Breast epithelium (tissue), 4 donors: ENCODE measurements around the gene CATSPER3. TPM values are rescaled to one million over a fixed set of nuclear protein-coding genes. Genes with fewer than 3 reads are reported as not detected.
"Not testable (repeated sequence)": the region's sequence is repeated elsewhere in the genome, so short reads cannot be mapped to it uniquely, and the experiment has no call there.

Experiments
- DNase-seq, 2 donors: peaks; one replicate each; pipeline ENCODE4 v3.0.0-alpha.2; 2019; ENCODE audit warnings: low spot score in 2 of 2
- H3K27ac ChIP-seq, 2 donors: fragments of 200-600 bp; sonication (generic) in 1 of 2; one replicate each; pipeline ENCODE4 v1.5.1; 2016 to 2019; ENCODE audit warnings: mild to moderate bottlenecking in 1 of 2
- H3K27me3 ChIP-seq, 2 donors: fragments of 200-600 bp; sonication (generic) in 1 of 2; one replicate each; pipeline versions ENCODE4 v1.5.1 to v1.6.0; 2017 to 2019; ENCODE audit warnings: control low read depth in 1 of 2, mild to moderate bottlenecking in 1 of 2
- H3K36me3 ChIP-seq: fragments of 200-600 bp; one replicate; pipeline ENCODE4 v1.5.1; 2019
- H3K4me1 ChIP-seq, 2 donors: fragments of 200-600 bp; sonication (generic); one replicate each; pipeline ENCODE4 v1.5.1; 2016 to 2019; ENCODE audit warnings: control low read depth in 1 of 2
- H3K4me3 ChIP-seq, 3 donors: fragments of 200-600 bp; sonication (generic); 1 replicate in 2 of 3; 2 replicates in 1 of 3; pipeline ENCODE4 v1.5.1; 2016 to 2019; ENCODE audit warnings: mild to moderate bottlenecking in 3 of 3, moderate library complexity in 2 of 3
- H3K9me3 ChIP-seq, 2 donors: fragments of 200-600 bp; sonication (generic) in 1 of 2; one replicate each; pipeline ENCODE4 v1.5.1; 2016 to 2019; ENCODE audit warnings: control low read depth in 1 of 2
- POLR2A ChIP-seq: fragments of 450-650 bp; IDR thresholded peaks from one replicate; pipeline ENCODE4 v1.6.1; 2016; ENCODE audit warnings: antibody characterized with exemption, mild to moderate bottlenecking, moderate library complexity
- POLR2AphosphoS5 ChIP-seq, 3 donors: sonication (generic); formaldehyde crosslinking; IDR thresholded peaks; one replicate each; pipeline ENCODE4 v1.6.1; 2017; ENCODE audit warnings: antibody characterized with exemption in 3 of 3
- intact Hi-C: fragments of 100-400 bp; cut with DNase I; formaldehyde crosslinking; loops from one replicate; pipeline ENCODE4 v1.15.1; 2023; ENCODE audit warnings: low total_unique reads
- total RNA-seq, 3 donors: library from RNA; depleted of rRNA; stranded (reverse); fragments of >200 nt; gene quantifications; one replicate each; pipeline ENCODE4 v1.1.0, GENCODE V29; 2016
- TF ChIP-seq, protein P1 (sequence below), 3 donors: fragments of 450-650 bp; IDR thresholded peaks; one replicate each; pipeline ENCODE4 v1.5.1; 2016 to 2017; ENCODE audit warnings: antibody characterized with exemption in 3 of 3, mild to moderate bottlenecking in 3 of 3, moderate library complexity in 3 of 3

The CATSPER3 gene
- total RNA-seq, 3 donors from 2014 or later = 0.32 to 0.44 TPM; not detected in 1

DNA sequence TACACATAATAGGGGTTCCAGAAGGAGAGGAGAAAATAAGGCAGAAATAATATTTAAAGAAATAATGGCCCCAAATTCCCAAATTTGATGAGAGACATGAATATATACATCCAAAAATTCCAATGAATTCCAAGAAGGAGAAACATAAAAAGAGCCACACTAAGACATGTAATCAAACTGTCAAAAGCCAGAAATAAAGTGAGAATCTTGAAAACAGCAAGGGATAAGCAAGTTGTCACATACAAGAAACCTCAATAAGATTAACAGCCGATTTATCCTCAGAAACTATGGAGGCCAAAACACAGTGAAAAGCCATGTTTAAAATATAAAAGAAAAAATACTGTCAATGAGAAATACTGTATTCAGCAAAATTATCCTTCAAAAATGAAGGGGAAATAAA is 14.5 kb downstream of the CATSPER3 start:
- H3K27ac ChIP-seq = no peak overlapping the region
- H3K36me3 ChIP-seq = no peaks in the 10 kb centered on the region
- no peaks in the 10 kb centered on the region for H3K27me3 ChIP-seq
- no peak for DNase-seq
- peaks cover 36 to 38% of the 10 kb centered on the region in 2 donors for H3K9me3 ChIP-seq
- intact Hi-C loops = no loop called here
- no peak overlapping the region for H3K4me3 ChIP-seq
- no peaks in the 10 kb centered on the region for H3K4me1 ChIP-seq
- no peak for TF ChIP-seq POLR2AphosphoS5 (IDR thresholded peaks at IDR 0.05)
- TF ChIP-seq POLR2A = no peak
- TF ChIP-seq, protein P1, sequence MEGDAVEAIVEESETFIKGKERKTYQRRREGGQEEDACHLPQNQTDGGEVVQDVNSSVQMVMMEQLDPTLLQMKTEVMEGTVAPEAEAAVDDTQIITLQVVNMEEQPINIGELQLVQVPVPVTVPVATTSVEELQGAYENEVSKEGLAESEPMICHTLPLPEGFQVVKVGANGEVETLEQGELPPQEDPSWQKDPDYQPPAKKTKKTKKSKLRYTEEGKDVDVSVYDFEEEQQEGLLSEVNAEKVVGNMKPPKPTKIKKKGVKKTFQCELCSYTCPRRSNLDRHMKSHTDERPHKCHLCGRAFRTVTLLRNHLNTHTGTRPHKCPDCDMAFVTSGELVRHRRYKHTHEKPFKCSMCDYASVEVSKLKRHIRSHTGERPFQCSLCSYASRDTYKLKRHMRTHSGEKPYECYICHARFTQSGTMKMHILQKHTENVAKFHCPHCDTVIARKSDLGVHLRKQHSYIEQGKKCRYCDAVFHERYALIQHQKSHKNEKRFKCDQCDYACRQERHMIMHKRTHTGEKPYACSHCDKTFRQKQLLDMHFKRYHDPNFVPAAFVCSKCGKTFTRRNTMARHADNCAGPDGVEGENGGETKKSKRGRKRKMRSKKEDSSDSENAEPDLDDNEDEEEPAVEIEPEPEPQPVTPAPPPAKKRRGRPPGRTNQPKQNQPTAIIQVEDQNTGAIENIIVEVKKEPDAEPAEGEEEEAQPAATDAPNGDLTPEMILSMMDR (IDR thresholded peaks at IDR 0.05) = no peak

DNA sequence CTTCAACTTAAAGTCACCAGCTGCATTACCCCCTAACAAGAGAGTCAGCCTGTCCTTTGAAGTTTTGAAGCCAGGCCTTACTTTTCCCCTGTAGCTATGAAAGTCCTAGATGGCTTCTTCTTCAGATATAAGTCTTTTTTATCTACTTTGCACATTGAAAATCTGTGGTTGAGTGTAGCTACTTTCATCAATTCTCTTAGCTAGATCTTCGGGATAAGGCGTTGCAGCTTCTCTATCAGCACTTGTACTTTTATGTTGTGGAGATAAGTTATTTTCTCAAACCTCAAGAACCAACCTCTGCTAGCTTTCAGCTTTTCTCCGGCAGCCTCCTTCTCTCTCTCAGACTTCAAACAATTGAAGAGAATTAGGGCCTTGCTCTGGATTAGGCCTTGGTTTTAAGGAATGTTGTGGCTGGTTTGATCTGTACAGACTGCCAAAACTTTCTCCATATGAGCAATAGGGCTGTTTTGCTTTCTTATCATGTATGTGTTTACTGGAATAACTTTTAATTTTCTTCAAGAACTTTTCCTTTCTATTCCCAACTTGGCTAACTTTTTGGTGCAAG is 21.6 kb downstream of the CATSPER3 start:
- Histone ChIP-seq H3K27ac (no peak overlapping the region), H3K9me3 (no peaks in the 10 kb centered on the region), H3K36me3 (no peaks in the 10 kb centered on the region), H3K27me3 (no peaks in the 10 kb centered on the region), H3K4me1 (no peaks in the 10 kb centered on the region), H3K4me3 (no peak overlapping the region)
- intact Hi-C loops = no loop called here
- TF ChIP-seq, protein P1 (IDR thresholded peaks at IDR 0.05) = no peak
- TF ChIP-seq POLR2A (no peak), POLR2AphosphoS5 (IDR thresholded peaks at IDR 0.05) (no peak)
- DNase-seq = no peak

DNA sequence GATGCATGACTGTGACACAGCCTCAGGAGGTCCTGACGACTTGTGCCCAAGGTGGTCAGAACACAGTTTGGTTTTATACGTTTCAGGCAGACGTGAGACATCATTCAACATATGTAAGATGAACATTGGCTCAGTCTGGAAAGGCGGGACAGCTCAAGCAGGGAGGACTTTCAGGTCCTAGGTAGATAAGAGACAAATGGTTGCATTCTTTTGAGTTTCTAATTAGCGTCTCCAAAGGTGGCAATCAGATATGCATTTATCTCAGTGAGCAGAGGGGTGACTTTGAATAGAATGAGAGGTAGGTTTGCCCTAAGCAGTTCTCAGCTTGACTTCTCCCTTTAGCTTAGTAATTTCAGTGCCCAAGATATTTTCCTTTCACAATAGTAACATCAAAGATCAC is 22.5 kb downstream of the CATSPER3 start:
- intact Hi-C loops, H3K4me3 ChIP-seq, H3K27me3 ChIP-seq, DNase-seq, H3K9me3 ChIP-seq, H3K36me3 ChIP-seq, H3K4me1 ChIP-seq, H3K27ac ChIP-seq: not testable (repeated sequence)

DNA sequence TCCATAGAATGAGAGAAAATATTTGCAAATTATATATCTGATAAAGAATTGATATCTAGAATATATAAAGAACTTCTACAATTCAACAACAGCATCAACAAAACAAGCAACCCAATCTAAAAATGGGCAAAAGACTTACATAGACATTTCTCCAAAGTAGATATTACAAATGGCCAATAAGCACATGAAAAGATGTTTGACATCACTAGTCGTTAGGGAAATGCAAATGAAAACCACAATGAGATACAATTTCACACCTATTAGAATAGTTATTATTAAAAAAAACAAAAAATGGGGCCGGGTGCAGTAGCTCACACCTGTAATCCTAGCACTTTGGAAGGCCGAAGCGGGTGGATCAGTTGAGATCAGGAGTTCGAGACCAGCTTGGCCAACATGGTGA is 24.4 kb downstream of the CATSPER3 start:
- no peak overlapping the region for H3K4me3 ChIP-seq
- intact Hi-C loops = no loop called here
- no peak overlapping the region for H3K27ac ChIP-seq
- DNase-seq = no peak
- no peaks in the 10 kb centered on the region for H3K9me3 ChIP-seq
- no peaks in the 10 kb centered on the region for H3K27me3 ChIP-seq
- no peaks in the 10 kb centered on the region for H3K36me3 ChIP-seq
- TF ChIP-seq, protein P1 (IDR thresholded peaks at IDR 0.05) = no peak
- TF ChIP-seq POLR2AphosphoS5 (IDR thresholded peaks at IDR 0.05) (no peak), POLR2A (no peak)
- H3K4me1 ChIP-seq = no peaks in the 10 kb centered on the region

DNA sequence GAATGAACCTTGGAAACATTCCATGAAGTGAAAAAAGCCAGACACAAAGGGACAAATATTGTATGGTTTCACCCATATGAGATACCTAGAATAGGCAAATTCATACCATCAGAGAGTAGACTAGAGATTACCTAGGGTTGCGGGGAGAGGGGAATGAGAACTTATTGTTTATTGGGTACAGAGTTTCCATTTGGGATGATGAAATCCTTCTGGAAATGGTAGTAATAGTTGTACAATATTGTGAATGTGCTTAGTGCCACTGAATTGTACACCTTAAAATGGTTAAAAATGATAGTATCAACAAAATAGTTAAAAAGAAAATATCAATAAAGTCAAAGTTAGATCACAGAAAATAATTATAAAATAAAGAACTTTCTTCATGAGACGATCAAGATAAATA is 25.5 kb downstream of the CATSPER3 start:
- Histone ChIP-seq H3K36me3 (no peaks in the 10 kb centered on the region), H3K27ac (no peak overlapping the region), H3K4me1 (no peaks in the 10 kb centered on the region), H3K27me3 (no peaks in the 10 kb centered on the region), H3K4me3 (no peak overlapping the region), H3K9me3 (no peaks in the 10 kb centered on the region)
- DNase-seq = no peak
- intact Hi-C loops = no loop called here
- TF ChIP-seq, protein P1 (IDR thresholded peaks at IDR 0.05) = no peak
- no peak for TF ChIP-seq POLR2A
